ENCODE measurements around the gene EXOC4. TPM values are rescaled to one million over a fixed set of nuclear protein-coding genes. Genes with fewer than 3 reads are reported as not detected.

EXOC4 gene
- total and polyA plus RNA-seq, 2 of the 8 experiments (the other 6 are each of a cell fraction or from before 2014, with no cell fraction given), result 27.0 to 67.3 TPM

DNA sequence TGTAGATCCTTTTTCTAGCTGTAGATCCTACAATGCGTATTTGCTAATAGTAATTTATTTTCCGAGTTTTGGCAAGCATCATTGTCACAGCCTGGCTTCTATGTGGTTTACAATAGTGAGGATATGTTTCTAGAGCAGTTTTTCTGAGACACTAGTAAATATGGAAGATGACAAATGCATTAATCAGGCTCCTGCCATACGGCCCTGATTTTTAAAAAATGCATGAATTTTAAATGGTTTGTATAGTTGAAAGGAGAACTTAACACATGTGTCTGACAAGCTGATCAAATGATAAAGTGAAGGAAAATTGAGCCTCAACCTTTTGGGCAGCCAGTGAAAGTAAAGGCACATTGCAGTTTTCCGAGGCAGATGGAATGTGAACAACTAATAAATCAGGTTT lies 354.1 kb downstream of the EXOC4 start (continued):
- TF ChIP-seq SRF (IDR thresholded peaks at IDR 0.05; ENCODE audit: low read depth, low read length), result no peak
- TF ChIP-seq POLR2AphosphoS5 (IDR thresholded peaks at IDR 0.05; ENCODE audit: low read depth, low read length), result no peak
- TF ChIP-seq, protein P1, sequence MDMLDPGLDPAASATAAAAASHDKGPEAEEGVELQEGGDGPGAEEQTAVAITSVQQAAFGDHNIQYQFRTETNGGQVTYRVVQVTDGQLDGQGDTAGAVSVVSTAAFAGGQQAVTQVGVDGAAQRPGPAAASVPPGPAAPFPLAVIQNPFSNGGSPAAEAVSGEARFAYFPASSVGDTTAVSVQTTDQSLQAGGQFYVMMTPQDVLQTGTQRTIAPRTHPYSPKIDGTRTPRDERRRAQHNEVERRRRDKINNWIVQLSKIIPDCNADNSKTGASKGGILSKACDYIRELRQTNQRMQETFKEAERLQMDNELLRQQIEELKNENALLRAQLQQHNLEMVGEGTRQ (IDR thresholded peaks at IDR 0.05; ENCODE audit: low read length), result no peak
- TF ChIP-seq CREB1 (IDR thresholded peaks at IDR 0.05), result no peak
- no peak for TF ChIP-seq TCF12 (IDR thresholded peaks at IDR 0.05; ENCODE audit: low read depth, low read length)
